ENCODE measurements around the gene AP1M2.
"Not testable (repeated sequence)": the region's sequence is repeated elsewhere in the genome, so short reads cannot be mapped to it uniquely, and the experiment has no call there.

Gene AP1M2

DNA sequence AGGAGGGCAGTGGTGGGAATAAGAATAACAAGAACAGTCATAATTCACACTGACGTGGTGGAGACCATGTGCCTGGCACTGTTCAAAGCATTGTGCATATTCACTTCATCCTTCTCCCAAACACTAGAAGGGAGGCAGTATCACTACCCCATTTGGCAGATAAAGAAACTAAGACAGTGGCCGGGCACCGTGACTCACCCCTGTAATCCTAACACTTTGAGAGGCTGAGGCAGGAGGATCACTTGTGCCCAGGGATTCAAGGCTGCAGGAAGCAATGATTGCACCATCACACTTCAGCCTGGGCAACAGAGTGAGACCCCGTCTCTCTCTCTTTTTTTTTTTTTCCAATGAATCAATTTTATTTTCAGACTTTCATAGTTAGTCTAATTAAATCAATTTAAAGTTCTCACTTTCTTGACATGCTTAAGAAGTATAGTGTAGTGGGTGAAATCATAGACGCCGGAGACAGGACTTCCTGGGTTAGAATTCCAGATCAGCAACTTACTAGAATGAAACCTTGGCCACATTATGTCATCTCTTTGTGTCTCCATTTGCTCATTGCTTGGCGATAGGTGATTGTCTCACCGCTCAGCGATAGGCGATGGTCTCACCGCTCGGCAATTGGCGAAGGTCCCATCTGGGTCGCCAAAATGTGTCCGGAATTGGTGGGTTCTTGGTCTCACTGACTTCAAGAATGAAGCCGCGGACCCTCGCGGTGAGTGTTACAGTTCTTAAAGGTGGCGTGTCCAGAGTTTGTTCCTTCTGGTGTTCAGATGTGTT lies 48.7 kb downstream of the AP1M2 start:
- no peak for DNase-seq (ENCODE audit: low read depth, low spot score)

DNA sequence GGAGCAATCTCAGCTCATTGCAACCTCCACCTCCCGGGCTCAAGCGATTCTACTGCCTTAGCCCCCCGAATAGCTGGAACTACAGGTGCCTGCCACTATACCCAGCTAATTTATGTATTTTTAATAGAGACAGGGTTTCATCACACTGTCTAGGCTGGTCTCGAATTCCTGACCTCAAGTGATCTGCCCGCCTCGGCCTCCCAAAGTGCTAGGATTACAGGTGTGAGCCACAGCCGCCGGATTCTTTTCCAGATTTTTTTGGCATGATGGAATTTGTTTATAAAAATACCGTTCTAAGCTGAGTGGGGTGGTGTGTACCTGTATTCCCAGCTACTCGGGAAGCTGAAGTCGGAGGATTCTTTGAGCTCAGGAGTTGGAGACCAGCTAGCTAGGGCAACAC lies 49.4 kb downstream of the AP1M2 start:
- no peak for DNase-seq (ENCODE audit: low read depth, low spot score)

DNA sequence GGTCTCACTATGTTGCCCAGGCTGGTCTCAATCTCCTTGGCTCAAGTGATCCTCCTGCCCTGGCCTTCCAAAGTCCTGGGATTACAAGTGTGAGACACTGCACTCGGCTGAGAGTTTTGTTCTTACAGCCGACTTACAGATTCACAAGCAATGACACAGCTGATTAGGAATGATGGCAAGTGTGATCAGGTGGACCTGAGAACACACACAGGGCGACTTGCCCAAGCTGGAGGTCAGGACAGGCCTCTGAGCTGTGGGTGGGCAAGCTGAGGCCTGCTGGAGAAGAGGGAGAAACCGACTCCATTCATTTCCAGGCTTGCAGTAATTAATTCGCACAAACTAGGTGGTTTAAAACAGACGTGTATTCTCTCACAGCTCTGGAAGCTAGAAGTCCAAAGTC lies 51.5 kb downstream of the AP1M2 start:
- no peak for DNase-seq (ENCODE audit: low read depth, low spot score)

DNA sequence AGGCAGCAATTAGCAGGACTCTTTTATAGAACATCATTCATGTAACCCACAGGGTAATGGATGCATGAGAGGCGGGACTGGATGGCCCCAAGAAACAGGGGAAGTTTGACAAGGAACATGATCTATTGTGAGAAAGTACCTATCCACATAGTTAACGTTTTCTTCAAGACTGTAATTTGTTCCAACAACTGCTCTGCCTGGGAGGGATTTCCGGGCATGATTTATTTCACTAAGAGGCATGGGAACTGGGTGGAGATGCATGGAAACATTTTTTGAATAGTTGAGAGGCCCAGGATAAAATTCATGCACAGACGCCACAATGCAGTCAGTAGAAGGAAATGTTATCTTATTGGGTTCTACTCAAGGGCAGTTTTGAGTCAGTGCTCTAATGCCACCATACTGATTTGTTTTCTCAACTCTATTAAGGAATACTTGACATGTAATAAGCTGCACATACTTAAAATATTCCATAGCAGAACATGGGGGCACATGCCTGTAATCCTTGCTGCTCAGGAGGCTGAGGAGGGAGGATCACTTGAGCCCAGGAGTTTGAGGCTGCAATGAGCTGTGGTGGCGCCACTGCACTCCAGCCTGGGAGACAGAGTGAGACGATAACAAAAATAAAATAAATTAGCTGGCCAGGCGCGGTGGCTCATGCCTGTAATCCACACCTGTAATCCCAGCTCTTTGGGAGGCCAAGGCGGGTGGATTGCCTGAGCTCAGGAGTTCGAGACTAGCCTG lies 53.3 kb downstream of the AP1M2 start:
- DNase-seq (ENCODE audit: low read depth, low spot score), result no peak

DNA sequence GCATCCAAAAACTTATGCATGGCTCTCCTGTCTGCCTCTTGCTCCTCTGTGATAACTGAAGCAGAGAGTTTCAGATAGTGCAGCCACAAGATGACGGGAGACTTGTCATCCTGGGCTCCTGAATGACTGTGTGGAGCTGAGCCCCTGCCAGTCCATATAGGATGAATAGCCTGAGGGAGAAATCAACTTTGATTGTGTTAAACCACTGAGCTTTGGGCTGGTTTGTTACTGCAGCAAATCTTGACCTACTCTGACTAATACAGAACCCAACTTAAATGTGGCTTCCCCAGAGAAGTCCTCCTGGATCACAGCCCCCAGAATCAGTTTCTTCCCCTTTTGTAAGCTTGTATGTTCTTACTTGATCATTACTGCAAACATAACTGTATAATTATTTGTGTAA lies 54.7 kb downstream of the AP1M2 start:
- DNase-seq (ENCODE audit: low read depth, low spot score), result no peak

DNA sequence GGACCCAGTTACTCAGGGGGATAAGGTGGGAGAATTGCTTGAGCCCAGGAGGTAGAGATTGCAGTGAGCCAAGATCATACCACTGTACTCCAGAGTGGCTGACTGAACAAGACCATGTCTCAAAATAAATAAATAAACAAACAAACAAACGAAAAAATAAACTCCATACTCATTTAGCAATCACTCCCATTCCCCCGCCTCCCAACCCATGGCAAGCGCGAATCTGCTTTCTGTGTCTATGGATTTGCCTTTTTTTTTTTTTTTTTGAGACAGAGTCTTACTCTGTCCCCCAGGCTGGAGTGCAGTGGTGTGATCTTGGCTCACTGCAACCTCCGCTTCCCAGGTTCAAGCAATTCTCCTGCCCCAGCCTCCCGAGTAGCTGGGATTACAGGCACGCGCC lies 60.2 kb downstream of the AP1M2 start:
- not testable (repeated sequence) for DNase-seq (ENCODE audit: low read depth, low spot score)

DNA sequence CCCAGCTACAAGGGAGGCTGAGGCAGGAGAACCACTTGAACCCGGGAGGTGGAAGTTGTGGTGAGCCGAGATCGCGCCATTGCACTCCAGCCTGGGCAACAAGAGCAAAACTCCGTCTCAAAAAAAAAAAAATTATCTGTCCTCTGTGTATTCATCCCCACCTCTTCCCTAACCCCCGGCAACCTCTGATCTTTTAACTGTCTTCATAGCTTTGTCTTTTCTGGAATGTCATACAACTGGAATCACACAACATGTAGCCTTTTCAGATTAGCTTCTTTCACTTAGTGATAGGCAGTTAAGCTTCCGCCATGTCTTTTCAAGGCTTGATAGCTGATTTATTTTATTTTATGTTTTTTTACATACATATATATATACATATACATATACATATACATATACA lies 61.5 kb downstream of the AP1M2 start:
- DNase-seq (ENCODE audit: low read depth, low spot score), result no peak

DNA sequence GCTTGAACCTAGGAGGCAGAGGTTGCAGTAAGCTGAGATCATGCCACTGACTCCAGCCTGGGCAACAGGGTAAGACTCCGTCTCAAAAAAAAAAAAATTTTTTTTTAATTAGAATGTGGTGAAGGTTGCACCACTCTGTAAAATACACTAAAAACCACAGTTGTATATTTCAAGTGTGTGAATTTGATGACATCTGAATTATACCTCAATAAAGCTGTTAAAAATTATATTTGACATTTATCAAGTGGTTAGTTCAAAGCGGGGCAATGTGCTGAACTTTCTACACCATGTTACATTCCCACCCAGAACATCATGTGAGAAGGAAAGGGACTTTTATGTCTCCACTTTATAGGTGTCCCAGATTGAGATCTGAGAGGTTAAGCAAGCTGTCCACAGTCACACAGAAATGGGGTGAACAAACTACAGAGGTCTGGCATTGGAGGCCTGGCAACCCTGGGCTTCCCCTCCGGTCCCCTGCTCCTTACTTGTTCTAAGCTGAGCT lies 63.9 kb downstream of the AP1M2 start:
- DNase-seq (ENCODE audit: low read depth, low spot score), result no peak
